CD4-positive, alpha-beta T cell treated with Interleukin-12 subunit alpha and Interleukin-12 subunit beta, for 1 hour (primary cell): Measurements from ENCODE around the gene MCFD2.
"Not testable (repeated sequence)": the region's sequence is repeated elsewhere in the genome, so short reads cannot be mapped to it uniquely, and the experiment has no call there.

Experiments used
- DNase-seq: peaks from one replicate; pipeline ENCODE4 v3.0.0-alpha.2; 2020

Gene MCFD2

GRCh38 chr2:46936566-46936965 is 21.0 kb upstream of the MCFD2 start:
- DNase-seq = no peak

GRCh38 chr2:46935071-46935470 is 19.5 kb upstream of the MCFD2 start:
- DNase-seq = no peak

GRCh38 chr2:46929612-46930011 is 14.0 kb upstream of the MCFD2 start:
- DNase-seq = no peak

- DNase-seq = no peak
Observed at GRCh38 chr2:46926863-46927262, 11.3 kb upstream of the MCFD2 start.

- DNase-seq = no peak
Observed at GRCh38 chr2:46925474-46926351, 10.1 kb upstream of the MCFD2 start.

GRCh38 chr2:46924608-46925007 is 9.0 kb upstream of the MCFD2 start:
- no peak for DNase-seq

- no peak for DNase-seq
Observed at GRCh38 chr2:46924038-46924437, 8.4 kb upstream of the MCFD2 start.

GRCh38 chr2:46923041-46923528 is 7.5 kb upstream of the MCFD2 start:
- no peak for DNase-seq

- no peak for DNase-seq
Observed at GRCh38 chr2:46922606-46923005, 7.0 kb upstream of the MCFD2 start.

GRCh38 chr2:46921676-46922448 is 6.3 kb upstream of the MCFD2 start:
- no peak for DNase-seq

- peak; percentile 43 for DNase-seq
Observed at GRCh38 chr2:46917628-46918027, 2.0 kb upstream of the MCFD2 start.

- DNase-seq = peak; percentile 84
Observed at GRCh38 chr2:46915811-46916630, 415 bp upstream of the MCFD2 start.

- no peak for DNase-seq
Observed at GRCh38 chr2:46914578-46915230, 902 bp downstream of the MCFD2 start.

- no peak for DNase-seq
Observed at GRCh38 chr2:46913471-46914381, 1.9 kb downstream of the MCFD2 start.

- DNase-seq = no peak
Observed at GRCh38 chr2:46909771-46910419, 5.7 kb downstream of the MCFD2 start.

- no peak for DNase-seq
Observed at GRCh38 chr2:46909150-46909549, 6.5 kb downstream of the MCFD2 start.

- DNase-seq = not testable (repeated sequence)
Observed at GRCh38 chr2:46904908-46905678, 10.5 kb downstream of the MCFD2 start.

- not testable (repeated sequence) for DNase-seq
Observed at GRCh38 chr2:46902980-46903379, 12.6 kb downstream of the MCFD2 start.

- DNase-seq = no peak
Observed at GRCh38 chr2:46902465-46902864, 13.1 kb downstream of the MCFD2 start.

GRCh38 chr2:46901611-46902010 is 14.0 kb downstream of the MCFD2 start:
- no peak for DNase-seq
